Gastroesophageal sphincter (tissue), 3 donors: ENCODE measurements around the gene CDH6.

Experiments used
- POLR2AphosphoS5 ChIP-seq: sonication (generic); formaldehyde crosslinking; IDR thresholded peaks from one replicate; pipeline ENCODE4 v1.6.1; 2017; ENCODE audit warnings: antibody characterized with exemption
- TF ChIP-seq, protein P1 (sequence below), 4 experiments: fragments of 200-600 bp in 2 of 4; fragments of 450-650 bp in 2 of 4; sonication (generic) in 1 of 4; IDR thresholded peaks; one replicate each; pipeline ENCODE4 v1.5.1; 2017 to 2019; ENCODE audit warnings: antibody characterized with exemption in 4 of 4, mild to moderate bottlenecking in 2 of 4, moderate library complexity in 2 of 4

DNA sequence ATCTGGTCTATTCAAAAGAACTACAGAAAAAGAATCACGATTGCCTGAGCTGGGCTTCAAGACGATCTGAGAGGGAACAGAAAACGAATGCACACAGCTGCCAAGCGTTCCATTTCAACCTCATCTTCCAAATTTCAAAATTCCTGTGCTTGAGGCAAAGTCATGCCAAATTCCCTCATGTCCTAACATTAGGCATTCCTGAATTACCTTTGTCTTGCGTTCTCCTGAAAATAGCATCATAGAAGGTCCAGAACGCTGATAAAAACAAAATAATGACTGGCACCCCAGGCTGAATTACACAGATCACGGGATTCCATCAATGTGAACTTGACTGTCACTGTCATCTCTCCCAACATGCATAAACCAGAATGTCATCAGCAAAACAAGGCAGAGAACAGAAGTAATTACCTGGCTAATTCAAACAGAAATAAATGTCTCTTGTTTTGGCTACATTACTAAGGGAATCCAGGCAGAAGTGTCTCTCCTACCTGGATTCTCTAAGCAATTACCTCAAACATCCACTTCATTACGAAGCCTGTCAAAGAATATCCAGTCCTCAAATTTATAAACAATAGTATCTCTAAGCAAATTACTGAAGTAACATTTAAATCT lies 12.0 kb upstream of the CDH6 start:
- TF ChIP-seq POLR2AphosphoS5, result no peak
- TF ChIP-seq, protein P1, sequence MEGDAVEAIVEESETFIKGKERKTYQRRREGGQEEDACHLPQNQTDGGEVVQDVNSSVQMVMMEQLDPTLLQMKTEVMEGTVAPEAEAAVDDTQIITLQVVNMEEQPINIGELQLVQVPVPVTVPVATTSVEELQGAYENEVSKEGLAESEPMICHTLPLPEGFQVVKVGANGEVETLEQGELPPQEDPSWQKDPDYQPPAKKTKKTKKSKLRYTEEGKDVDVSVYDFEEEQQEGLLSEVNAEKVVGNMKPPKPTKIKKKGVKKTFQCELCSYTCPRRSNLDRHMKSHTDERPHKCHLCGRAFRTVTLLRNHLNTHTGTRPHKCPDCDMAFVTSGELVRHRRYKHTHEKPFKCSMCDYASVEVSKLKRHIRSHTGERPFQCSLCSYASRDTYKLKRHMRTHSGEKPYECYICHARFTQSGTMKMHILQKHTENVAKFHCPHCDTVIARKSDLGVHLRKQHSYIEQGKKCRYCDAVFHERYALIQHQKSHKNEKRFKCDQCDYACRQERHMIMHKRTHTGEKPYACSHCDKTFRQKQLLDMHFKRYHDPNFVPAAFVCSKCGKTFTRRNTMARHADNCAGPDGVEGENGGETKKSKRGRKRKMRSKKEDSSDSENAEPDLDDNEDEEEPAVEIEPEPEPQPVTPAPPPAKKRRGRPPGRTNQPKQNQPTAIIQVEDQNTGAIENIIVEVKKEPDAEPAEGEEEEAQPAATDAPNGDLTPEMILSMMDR (IDR thresholded peaks at IDR 0.05), result no peak
